Neutrophil (primary cell): Measurements from ENCODE around the gene CHL1.

Source experiments
- H3K27ac ChIP-seq: fragments of 200-600 bp; sonication (generic); 2 replicates; pipeline ENCODE4 v1.5.1; 2016; ENCODE audit warnings: mild to moderate bottlenecking, moderate library complexity
- H3K27me3 ChIP-seq: fragments of 200-600 bp; sonication (generic); 2 replicates; pipeline ENCODE4 v1.6.0; 2016; ENCODE audit warnings: mild to moderate bottlenecking
- H3K36me3 ChIP-seq: fragments of 200-600 bp; sonication (generic); 2 replicates; pipeline ENCODE4 v1.5.1; 2017
- H3K4me1 ChIP-seq, 2 experiments: fragments of 200-600 bp in 1 of 2; sonication (generic) in 1 of 2; 1 replicate in 1 of 2; 2 replicates in 1 of 2; pipeline versions ENCODE4 v1.5.1 to v1.6.1; 2013 to 2016; ENCODE audit warnings: low read depth in 1 of 2, low read length in 1 of 2, mild to moderate bottlenecking in 1 of 2, moderate library complexity in 1 of 2; ENCODE audit not compliant: control insufficient read depth in 1 of 2, insufficient read depth in 1 of 2
- H3K4me3 ChIP-seq, 2 experiments: fragments of 200-600 bp in 1 of 2; sonication (generic) in 1 of 2; 1 replicate in 1 of 2; 2 replicates in 1 of 2; pipeline ENCODE4 v1.5.1; 2013 to 2016; ENCODE audit warnings: low read depth in 1 of 2, low read length in 1 of 2, mild to moderate bottlenecking in 1 of 2, moderate library complexity in 1 of 2
- H3K9me3 ChIP-seq: fragments of 200-600 bp; sonication (generic); 2 replicates; pipeline ENCODE4 v1.5.1; 2016
- CTCF ChIP-seq: fragments of 200-600 bp; sonication (generic); IDR thresholded peaks from 2 replicates; pipeline ENCODE4 v1.5.1; 2016; ENCODE audit warnings: antibody characterized with exemption

CHL1 gene

DNA sequence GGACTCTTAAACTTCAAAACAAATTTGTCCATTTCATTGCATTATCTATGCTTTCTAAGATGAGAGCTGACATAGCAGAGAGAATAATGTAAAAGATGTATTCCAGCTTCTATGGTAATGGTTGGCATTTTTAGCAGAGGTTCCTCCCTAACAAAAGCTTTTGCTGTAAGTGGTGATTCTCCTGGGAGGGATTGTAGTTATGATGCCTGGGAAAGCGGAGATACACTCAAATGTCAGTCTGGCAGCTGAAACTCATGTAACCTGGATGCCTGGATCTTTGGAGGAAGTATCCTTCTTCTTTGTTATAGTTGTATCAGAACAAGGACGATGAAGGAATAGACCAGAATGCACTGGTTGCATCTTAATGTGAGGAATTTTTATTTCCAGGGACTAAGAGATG is 7.5 kb downstream of the CHL1 start:
- Histone ChIP-seq H3K27me3 (peaks cover 15% of the 10 kb centered on the region), H3K27ac (no peak overlapping the region), H3K36me3 (no peaks in the 10 kb centered on the region), H3K9me3 (no peaks in the 10 kb centered on the region), H3K4me1 (no peaks in the 10 kb centered on the region), H3K4me3 (no peak overlapping the region)
- TF ChIP-seq CTCF = no peak

DNA sequence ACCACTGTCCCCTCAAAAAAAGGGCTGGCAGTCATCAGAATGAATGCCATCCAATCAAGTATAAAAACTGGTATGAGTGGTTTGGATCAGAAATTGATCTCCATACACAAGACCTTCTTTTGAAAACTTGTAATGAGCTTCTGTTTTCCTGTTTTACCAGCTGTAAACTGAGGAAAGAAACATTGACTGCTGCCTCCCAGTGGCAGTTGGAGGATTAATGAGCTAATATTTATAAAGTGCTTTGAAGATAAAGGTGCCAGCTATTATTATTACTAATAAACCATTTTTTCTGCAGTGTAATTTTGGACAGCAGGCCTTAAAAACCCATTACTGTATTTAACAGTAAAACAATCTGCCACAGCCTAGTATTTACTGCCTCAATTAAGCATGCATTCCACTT is 11.4 kb downstream of the CHL1 start:
- no peak overlapping the region for H3K27ac ChIP-seq
- no peak overlapping the region for H3K4me3 ChIP-seq
- H3K4me1 ChIP-seq = no peaks in the 10 kb centered on the region
- no peaks in the 10 kb centered on the region for H3K36me3 ChIP-seq
- no peaks in the 10 kb centered on the region for H3K9me3 ChIP-seq
- no peaks in the 10 kb centered on the region for H3K27me3 ChIP-seq
- TF ChIP-seq CTCF = no peak

DNA sequence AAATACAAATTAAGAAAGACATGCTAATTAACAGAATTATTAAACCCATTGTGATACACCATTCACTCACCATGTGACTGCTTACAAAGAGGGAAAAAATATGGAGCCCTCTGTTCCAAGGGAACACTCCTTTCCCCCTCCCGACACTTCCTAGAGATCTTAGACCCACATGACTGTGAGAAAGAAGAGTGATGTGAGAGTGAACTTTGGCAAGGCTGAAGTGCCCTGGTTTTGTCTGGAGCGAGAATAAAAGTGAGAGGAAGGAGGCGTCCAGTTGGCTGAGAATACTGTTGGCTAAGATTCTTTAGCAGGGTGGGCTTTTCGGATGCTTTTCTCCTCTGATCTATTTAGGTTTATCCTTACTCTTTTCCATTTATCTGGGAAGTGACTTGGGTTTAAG is 14.1 kb downstream of the CHL1 start:
- no peaks in the 10 kb centered on the region for H3K9me3 ChIP-seq
- no peak for TF ChIP-seq CTCF
- no peak overlapping the region for H3K27ac ChIP-seq
- no peaks in the 10 kb centered on the region for H3K4me1 ChIP-seq
- no peaks in the 10 kb centered on the region for H3K27me3 ChIP-seq
- H3K36me3 ChIP-seq = no peaks in the 10 kb centered on the region
- H3K4me3 ChIP-seq = no peak overlapping the region

DNA sequence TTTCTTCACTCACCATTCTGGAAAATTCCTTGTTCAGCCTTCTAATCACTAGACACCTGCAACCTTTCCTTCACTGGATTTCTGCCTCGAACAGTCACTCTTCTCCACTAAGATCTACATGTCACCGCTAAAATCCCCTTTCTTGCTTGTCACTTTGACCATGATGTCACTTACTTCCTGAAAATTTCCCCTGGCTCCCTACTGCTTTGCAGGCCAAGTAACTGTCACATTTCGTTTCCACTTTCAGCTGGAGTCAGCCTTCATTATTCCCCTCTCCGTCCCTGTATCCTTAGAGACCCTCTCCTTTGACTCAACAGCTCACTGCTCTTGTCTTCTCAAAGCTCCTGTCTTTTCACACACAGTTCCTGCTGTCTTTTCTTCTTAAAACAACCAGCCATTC is 15.9 kb downstream of the CHL1 start:
- Histone ChIP-seq H3K36me3 (no peaks in the 10 kb centered on the region), H3K4me1 (no peaks in the 10 kb centered on the region), H3K4me3 (no peak overlapping the region), H3K27me3 (no peaks in the 10 kb centered on the region), H3K27ac (no peak overlapping the region), H3K9me3 (no peaks in the 10 kb centered on the region)
- TF ChIP-seq CTCF = no peak

- Histone ChIP-seq H3K36me3 (no peaks in the 10 kb centered on the region), H3K4me1 (no peaks in the 10 kb centered on the region), H3K4me3 (no peak overlapping the region), H3K27ac (no peak overlapping the region), H3K27me3 (no peaks in the 10 kb centered on the region), H3K9me3 (no peaks in the 10 kb centered on the region)
- no peak for TF ChIP-seq CTCF
Observed at GRCh38 chr3:217099-217813, 20.7 kb downstream of the CHL1 start.
